CD4-positive, alpha-beta T cell treated with Interleukin-12 subunit alpha and Interleukin-12 subunit beta, for 1 hour (primary cell): ENCODE data around the gene SUSD6.
"Not testable (repeated sequence)": the region's sequence is repeated elsewhere in the genome, so short reads cannot be mapped to it uniquely, and the experiment has no call there.

ENCODE experiments used
- DNase-seq: peaks from one replicate; pipeline ENCODE4 v3.0.0-alpha.2; 2020

Gene SUSD6

DNA sequence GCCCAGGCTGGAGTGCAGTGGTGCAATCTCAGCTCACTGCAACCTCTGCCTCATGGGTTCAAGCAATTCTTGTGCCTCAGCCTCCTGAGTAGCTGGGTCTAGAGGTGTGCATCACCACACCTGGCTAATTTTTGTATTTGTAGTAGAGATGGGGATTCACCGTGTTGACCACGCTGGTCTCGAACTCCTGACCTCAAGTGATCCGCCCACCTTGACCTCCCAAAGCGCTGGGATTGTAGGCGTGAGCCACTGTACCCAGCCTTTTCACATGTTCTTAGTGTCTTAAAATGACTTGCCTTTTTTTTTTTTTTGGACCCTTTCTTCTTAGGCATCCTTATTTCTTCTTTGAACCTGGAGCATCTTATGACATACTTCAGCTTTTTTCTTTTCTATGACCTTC, 87.8 kb downstream of the SUSD6 start:
- DNase-seq, result not testable (repeated sequence)

DNA sequence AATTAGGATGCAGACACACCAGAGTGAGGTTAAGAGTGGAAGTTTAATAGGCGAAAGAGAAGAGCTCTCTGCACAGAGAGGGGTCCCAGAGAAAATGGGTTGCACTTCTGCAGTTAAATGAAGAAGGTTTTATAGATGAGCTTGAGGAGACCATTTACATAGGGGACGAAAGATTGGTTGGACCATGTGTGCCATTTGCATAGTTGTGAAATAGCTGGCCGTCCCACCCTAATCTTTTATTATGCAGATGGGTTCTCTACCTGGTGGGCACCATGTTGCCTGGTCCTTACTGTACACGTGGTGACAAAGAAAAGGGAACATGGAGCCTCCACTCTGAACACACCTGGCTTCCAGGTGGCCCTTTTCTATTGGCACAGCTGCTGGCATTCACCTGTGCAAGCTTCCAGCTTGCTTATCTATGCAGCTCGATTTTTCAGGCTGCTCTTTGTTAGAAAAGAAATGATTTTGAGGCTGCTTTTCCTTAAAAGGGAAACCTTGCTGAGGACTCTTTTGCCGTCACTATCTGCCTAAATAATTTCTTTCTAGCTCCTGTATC, 88.4 kb downstream of the SUSD6 start:
- DNase-seq, result no peak

DNA sequence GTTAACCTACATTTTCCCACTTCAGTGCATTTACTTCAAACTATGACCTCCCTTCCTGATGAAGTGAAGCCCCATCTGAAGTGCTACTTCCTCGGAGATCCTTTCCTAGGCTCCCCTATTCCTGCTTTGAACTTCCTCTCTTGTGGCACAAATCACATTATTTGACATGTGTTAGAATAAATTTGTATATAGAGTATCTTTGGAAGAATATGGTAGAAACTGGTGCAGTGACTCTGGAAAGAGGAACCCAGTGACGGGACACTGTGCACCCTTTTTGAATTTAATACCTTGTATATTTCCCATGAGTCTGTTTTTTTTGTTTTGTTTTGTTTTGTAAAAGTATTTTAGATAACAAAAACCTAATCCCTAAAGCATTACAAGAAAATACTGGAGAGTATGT, 89.2 kb downstream of the SUSD6 start:
- no peak for DNase-seq

DNA sequence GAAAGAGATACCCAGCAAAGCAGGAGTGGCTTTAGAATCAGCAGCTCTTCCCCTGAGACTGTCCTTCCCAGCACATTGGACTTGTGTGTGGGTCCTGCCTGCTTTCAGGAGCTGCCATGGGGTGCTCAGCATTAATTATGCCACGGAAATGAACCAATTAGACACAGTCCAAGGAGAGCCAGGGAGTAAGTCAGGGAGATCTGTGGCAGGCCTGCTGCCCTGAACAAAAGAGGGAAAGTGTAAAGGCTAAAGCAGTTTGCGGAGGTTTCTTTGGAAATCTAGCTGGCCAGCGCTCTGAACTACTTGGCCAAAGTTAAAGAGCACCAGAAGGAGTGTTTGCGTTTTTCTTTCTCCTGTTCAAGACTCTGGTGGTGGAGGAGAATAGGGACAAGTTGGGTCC, 89.9 kb downstream of the SUSD6 start:
- DNase-seq, result no peak

DNA sequence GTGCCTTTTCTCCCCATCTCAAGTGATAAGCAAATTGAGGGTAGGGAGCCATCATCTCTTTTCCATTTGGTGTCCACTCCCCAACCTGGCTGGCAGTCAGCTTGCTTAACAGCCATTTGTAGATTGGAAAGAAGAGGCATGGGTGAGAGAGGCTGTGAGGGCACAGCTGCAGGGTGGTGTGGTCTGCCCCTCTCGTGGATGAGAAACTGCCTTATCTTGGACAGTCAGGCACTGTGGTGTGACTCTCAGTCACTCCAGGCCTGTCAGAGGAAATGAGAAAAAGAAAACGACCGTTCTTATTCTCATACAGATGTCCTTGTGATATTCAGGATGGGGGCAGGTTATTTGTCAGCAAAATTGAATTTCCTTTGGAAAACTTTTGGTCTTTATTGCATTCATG, 90.5 kb downstream of the SUSD6 start:
- DNase-seq, result no peak

DNA sequence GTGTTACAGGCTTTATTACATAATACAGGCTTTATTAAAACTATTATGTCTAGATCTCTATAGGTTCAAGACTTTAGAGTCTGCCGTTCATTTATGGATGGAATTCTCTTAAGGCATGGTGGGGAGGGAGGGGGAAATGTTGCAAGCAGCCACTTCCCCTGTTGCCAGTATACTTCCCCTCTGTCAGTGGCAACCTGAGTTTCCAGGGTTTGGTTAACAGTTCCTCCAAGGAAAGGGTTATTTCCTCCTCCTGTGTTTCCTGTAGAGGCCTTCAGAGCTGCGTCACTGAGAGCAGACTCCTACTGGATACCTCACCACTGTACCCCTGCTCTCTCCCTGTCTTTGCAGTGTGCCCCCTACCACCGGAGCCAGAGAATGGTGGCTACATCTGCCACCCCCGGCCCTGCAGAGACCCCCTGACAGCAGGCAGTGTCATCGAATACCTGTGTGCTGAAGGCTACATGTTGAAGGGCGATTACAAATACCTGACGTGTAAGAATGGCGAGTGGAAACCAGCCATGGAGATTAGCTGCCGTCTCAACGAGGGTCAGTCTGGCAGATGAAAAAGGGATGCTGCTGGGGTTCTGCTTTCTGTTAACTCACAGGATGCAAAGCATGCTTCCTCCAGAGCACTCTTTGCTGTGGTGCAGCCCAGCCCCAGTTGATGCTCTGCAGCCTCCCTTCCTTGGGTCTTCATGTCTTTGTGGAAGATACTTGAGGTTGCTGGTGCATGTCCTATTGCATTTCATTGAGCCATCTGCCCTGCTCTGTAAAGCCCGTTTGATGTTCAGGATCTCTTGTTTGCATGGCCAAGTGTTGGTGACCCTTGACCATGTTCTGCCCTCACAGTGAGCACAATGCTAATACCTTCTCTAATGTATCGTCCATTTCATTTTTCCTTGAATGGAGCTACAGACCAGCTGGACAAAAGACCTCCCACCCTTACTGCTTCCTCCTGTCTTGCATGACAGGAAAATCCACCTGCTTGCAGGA, 91.9 kb downstream of the SUSD6 start:
- no peak for DNase-seq

DNA sequence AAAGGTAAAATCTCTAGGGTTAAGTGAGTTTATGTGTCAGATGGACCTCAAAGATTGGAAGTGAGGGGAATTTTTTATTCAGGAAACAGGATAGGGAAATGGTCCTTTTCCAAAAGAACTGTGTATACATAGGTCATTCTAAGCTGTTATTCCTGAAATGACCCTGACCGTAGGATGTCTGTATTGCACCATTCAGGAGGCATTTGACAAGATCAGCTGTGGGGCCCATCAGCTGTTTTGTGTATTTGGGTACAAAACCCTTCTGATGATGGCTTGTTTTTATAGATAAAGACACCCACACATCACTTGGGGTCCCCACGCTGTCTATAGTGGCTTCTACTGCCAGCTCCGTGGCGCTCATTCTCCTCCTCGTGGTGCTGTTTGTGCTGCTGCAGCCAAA, 92.9 kb downstream of the SUSD6 start:
- DNase-seq, result no peak

DNA sequence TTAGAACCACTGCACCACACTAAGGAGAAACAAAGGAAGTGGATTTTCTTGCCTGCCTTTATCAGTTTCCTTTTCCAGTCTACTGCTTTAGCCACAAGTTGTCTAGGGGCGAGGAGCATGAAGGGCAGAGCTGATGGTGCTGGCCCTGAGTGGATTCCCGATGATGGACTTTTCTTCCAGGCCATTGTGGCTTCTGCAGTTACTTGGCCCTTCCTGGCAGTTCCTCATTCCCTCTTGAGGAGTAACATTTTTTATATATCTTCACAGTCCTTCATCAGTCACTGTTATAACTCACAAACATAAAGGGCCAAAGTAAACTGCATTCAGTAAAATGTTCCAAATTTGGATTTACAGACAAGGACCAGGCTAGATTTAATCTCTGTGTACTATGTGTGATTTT, 94.3 kb downstream of the SUSD6 start:
- DNase-seq, result no peak

DNA sequence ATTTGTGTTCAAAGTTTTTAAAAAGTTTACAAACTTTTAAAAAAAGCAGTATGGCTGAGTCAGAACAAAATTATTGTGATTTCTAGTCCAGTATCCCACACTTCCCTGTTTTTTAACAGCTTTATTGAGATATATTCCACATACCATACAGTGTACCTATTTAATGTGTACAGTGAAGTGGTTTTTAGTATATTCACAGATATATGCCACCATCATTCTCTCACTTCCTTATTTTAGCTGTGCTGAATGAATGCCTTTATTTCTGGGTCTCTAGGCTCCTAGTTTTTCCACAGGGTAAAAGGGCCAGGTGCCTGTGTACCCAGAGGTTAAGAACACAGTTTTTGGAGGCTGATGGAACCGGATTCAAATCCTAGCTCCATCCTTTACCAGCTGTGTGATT, 96.7 kb downstream of the SUSD6 start:
- no peak for DNase-seq

DNA sequence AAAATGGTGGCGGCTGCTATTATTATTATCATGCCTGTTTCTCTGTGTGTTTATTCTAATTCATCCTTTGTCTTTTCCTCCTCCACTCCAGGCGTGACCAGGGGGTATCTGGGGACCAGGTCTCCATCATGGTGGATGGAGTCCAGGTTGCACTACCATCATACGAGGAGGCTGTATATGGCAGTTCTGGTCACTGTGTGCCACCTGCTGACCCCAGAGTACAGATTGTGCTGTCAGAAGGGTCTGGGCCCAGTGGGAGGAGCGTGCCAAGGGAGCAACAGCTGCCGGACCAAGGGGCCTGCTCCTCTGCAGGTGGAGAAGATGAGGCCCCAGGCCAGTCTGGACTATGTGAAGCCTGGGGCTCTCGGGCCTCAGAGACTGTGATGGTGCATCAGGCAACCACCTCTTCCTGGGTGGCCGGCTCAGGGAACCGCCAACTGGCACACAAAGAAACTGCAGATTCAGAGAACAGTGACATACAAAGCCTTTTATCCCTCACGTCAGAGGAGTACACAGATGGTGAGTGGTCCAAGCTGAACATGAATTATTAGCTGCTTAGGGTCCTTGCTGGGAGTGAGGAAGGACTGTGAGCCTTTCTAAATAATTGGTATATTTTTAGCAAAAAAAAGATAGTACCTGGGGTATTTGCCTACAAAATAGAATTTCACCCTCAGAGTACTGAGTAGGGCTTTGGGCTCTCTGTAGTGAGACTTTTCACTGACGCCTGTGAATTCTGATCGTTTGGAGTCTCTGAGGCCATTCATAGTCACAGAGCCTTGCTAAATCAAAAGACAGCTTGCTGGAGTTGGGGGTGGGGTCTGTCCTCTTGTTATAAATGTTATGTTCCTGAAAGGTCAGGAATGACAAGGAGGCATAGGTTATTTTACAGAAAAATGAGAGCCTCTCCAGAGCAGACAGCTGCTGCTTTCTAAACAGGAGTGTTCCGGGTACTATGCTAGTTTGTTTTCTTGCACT, 97.5 kb downstream of the SUSD6 start:
- DNase-seq, result peak; percentile 31

DNA sequence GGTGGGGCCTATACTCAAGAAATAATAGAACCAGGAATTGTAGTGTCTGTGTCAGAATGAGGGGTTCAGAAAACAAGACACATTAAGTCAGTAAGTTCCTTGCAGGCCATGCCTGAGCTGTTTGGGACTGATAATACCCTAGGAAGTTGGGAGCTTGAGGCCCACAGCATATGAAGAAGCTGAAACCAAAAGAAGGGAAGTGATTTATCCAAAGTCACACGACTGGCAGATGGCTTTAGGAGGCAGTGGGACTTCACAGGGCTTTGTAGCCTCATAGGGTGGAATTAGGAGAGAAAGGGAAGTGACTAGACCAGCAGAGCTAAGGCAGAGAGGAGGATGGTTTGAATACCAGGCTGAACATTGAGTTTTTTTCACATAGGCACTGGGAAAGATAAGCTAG, 99.0 kb downstream of the SUSD6 start:
- DNase-seq, result no peak

DNA sequence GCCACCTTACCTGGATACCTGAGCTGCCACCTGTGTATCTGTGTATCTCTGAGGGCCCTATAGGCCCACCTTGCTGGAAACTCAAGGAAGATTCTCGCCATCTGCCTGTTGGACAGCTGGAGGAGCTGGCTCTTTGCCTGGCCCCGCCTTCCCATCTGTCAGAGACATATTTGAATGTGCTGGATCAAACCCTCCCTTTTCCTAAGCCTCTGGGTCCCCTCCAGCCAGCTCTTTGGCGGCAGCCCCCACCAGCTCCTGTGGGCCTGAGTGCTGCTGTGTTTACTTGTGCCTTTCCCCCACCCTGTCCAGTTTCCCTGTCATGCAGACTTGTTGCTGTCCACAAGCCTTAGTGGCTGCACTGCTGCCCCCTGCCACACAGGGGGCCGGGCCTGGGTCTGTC, 99.7 kb downstream of the SUSD6 start:
- DNase-seq, result no peak

DNA sequence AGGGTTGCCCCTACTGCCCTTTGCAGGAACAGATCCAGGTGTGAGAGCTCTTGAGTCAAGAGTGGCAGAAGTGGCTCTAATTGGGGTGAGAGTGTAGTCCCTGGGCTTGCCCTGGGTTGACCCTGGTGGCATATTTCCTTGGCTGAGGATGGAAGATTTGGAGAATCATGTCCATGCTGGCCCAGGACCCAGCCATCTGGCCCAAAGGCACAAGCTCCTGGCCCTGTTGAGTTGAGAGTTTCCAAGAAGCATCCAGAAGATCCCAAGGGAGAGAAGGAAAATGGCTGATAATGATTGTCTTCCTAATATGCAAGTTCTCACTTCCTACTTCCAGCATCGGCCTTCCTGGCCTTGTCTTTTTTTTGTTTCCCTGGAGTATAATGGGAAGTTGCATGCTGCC, 100.1 kb downstream of the SUSD6 start:
- DNase-seq, result no peak

DNA sequence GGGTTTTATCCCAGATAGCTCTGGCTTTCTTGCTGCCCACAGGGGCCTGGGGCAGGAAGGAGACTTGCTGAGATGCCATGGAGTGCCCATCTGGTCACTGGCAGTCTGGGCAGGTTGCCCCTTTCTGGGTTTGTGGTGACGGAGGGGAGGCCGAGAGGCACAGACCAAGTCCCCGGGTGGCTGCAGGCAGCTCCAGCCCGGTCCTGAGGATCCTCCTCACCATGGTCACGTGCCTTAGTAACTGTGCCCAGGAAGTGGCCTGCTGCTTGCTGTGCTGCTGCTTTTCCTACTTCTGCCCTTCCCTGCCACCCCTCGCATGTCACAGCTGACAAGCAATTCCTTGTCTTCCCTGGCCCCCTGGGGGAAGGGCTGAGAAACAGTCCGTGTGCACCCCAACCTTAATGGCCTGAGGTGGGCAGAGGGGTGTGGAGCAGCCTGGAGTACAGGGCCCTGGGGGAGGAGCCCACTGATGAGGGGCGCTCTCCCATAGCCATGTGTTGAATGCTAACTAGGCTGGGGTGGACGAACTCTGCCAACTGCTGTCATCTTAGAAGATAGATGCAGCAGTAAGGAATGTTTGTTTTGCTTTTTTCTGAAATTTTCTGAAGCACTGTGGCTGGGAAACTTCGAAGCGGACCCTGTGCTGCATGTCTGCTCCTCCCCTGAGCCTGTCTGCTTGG, 100.6 kb downstream of the SUSD6 start:
- DNase-seq, result no peak

DNA sequence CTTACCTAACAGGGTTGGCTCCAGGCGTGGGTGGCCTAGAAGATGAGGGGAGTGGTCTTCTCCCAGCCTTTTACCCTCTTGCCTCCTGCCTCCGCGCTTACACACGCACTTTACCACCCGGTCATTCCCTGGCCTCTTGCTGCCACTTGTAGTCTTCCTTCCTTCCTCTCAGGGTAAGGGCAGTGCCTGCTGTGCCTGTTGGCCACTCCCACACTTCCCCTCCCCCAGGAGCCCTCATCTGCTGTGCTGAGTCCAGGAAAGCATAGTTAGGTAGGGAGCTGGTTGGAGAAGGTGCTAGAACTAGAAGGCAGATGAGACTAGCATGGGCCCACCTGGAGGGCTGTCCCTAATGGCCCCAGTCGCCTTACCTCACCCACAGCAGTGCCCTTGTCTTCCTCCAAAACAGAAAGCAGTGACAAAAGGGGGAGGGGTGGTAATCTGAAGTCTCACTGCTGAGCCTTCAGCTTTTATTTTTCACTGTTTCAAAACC, 101.2 kb downstream of the SUSD6 start:
- DNase-seq, result no peak

DNA sequence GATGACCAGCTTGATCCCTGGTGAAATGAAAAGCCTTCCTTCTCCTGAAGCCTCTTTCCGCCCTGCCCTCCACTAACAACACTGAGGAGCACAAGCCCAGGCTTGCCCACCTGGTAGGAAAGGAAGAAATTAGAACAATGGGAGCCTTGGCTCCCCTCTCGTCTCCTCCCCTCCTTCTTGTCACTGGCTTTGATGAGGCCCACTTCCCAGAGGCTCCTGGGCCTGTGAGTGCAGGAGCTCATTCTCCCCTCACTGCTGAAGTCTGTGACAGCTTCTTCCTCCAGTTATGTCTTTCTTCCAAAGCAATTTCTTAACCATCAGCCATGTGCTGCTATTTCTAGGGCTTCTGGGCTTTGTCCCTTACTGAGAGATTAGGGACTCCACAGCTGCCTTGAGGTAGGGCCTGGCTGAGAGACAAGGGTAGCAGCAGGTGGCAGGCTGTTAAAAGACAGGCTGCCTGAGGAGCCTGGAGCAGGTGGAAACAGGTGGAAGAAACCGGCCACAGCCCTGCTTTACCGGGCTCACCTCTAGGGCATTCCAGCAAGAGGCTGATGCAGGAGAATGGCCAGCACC, 101.9 kb downstream of the SUSD6 start:
- no peak for DNase-seq

DNA sequence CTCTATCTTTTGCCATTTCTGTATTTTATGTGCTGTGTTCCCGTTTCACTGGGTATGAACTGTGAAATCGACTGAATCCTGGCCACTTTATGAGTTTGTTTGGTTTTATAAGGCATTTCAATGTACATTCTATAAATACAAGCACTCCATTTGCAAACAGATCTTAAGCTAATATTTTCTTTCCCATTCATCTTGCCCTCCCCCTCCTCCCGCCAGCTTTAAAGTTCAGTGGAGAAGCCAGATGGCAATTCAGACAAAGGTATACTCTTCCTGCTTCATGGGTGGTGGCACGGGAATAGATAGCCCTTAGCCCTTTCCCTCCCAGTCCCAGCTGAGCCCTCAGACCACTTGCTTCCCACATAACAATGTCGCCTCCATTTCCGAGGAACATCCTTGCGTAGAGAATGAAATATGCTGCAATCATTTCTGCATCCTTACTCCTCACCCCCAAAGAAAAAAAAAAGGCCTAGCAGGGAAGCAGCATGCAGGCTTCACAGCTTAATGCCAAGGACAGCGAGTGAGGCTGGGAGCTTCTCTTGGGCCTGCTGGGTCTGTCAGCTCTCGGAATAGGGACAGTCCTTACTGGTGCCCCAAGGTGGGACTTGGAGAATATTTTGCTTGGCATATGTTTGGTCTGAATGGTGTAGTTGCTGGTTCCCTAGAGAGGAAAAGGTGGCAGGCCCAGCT, 102.7 kb downstream of the SUSD6 start:
- no peak for DNase-seq

DNA sequence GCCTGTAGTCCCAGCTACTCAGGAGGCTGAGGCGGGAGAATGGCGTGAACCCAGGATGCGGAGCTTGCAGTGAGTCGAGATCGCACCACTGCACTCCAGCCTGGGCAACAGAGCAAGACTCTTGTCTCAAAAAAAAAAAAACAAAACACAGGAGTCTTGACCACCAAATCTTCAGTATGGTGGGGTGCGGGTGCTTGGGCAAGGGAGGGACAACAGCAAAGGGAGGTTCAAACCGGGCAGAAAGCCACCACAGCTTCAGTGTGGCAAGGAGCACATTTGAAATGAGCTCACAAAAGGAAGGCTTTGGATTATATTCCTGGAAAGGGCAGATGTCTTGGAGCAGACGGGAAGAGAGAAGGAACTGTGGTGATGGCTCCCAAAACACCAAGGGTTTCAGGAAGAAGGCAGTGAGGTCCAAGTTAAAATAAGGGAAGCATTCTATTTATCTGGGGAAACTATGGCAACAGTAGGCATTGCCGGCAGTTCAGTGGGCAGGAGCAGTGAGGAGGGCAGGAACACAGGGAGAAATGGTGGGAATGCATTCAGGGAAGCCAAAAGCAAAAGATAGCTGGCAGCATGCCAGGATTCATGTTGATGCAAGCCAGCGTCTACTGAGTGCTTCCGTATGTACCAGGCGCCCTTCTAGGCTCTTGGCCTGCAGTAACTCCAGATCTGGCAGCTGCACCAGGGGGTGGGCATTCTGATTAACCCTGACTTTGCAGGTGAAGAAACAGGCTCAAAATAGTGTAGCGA, 104.5 kb downstream of the SUSD6 start:
- no peak for DNase-seq

DNA sequence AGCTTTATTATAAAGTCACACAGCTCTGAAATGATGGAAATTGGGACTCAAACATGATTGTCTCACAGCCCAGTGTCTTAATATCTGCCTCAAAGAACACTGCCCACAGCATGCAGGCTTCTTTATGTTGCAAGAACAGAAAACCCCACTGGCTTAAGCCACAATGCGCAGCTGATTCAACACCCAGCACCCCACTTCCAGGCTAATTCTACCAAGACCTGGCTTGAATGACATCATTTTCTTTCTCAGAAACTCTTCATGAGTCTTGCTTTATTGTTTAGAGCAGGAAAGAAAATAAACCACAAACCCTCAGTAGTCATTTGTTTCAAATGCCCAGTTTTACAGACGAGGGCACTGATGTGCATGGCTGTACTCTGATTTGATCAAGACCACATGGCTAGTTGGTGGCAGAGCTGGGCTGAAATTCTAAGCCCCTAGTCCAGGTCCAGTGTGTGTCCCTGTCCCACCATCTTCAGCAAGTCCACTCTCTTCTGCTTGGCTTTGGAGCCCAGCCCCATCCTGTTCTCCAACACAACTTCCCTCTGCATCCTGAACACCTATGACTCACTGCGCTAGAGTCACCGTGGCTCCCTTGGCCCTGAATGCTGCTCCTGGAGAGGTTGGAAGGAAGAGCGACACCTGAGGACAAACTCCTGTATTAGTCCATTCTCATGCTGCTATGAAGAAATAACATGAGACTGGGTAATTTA, 105.2 kb downstream of the SUSD6 start:
- peak; percentile 61 for DNase-seq

DNA sequence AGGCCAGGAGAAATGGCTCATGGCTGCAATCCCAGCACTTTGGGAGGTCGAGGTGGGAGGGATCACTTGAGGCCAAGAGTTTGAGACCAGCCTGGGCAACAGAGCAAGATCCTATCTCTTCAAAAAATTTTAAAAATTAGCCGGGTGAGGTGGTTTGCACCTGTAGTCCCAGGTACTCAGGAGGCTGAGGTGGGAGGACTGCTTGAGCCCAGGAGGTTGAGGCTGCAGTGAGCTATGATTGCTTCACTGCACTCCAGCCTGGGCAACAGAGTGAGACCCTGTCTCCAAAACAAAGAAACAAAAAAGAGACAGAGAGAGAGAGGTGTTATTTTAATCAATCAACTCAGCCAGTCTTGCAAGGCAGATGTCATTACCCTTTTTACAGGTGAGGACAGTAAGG, 107.2 kb downstream of the SUSD6 start:
- not testable (repeated sequence) for DNase-seq
